SK-N-SH (cell line): ENCODE data around the gene CRYBG3. TPM values are rescaled to one million over a fixed set of nuclear protein-coding genes. Genes with fewer than 3 reads are reported as not detected.

Experiments
- CTCF ChIA-PET: fragments of 300-600, 350-600 bp; formaldehyde crosslinking; extraction: SDS; loops from one replicate; lab custom pipeline; 2021; lab: Yijun Ruan, JAX
- POLR2A ChIA-PET: fragments of 350-600 bp; sonication (Branson Sonifier 250); formaldehyde crosslinking; extraction: SDS; loops from one replicate; lab custom pipeline; 2020; ENCODE audit warnings: antibody characterized with exemption, inconsistent platforms; lab: Yijun Ruan, JAX
- DNase-seq: peaks from one replicate; pipeline ENCODE4 v3.0.0; 2012
- H2AFZ ChIP-seq: fragments of 200-600 bp; sonication (generic); 2 replicates; pipeline ENCODE4 v1.8.1; 2016; ENCODE audit warnings: antibody characterized with exemption, mild to moderate bottlenecking, low read depth
- H3F3A ChIP-seq: fragments of 200-600 bp; sonication (generic); replicated peaks from 2 replicates; pipeline ENCODE3; 2016; ENCODE audit warnings: antibody characterized with exemption, mild to moderate bottlenecking; ENCODE audit not compliant: insufficient read depth
- H3K27ac ChIP-seq, 2 experiments: fragments of 200-500 bp in 1 of 2; fragments of 200-600 bp in 1 of 2; sonication (Bioruptor generic) in 1 of 2; sonication (generic), shearing (Covaris generic) in 1 of 2; 2 replicates each; pipeline versions ENCODE4 v1.5.1 to v1.6.1; 2014 to 2016; ENCODE audit warnings: low read depth in 2 of 2, inconsistent platforms in 1 of 2, low read length in 1 of 2, mild to moderate bottlenecking in 1 of 2, mixed read lengths in 1 of 2
- H3K27me3 ChIP-seq: fragments of 200-600 bp; sonication (generic), shearing (Covaris generic); 2 replicates; pipeline ENCODE4 v1.6.1; 2016; ENCODE audit warnings: mixed run types; ENCODE audit not compliant: insufficient read depth
- H3K36me3 ChIP-seq, 2 experiments: fragments of 200-500 bp in 1 of 2; fragments of 200-600 bp in 1 of 2; sonication (Bioruptor generic) in 1 of 2; sonication (generic) in 1 of 2; replicated peaks in 1 of 2; 2 replicates each; pipeline versions ENCODE3 to v1.5.1; 2014 to 2016; ENCODE audit warnings: low read length in 1 of 2, mild to moderate bottlenecking in 1 of 2; ENCODE audit not compliant: insufficient read depth in 2 of 2, control insufficient read depth in 1 of 2
- H3K4me1 ChIP-seq, 2 experiments: fragments of 200-500 bp in 1 of 2; fragments of 200-600 bp in 1 of 2; sonication (Bioruptor generic) in 1 of 2; sonication (generic), shearing (Covaris generic) in 1 of 2; 2 replicates each; pipeline versions ENCODE4 v1.5.1 to v1.6.1; 2014 to 2016; ENCODE audit warnings: low read depth in 1 of 2, low read length in 1 of 2, mixed run types in 1 of 2; ENCODE audit not compliant: insufficient read depth in 2 of 2, control insufficient read depth in 1 of 2
- H3K4me2 ChIP-seq: fragments of 200-600 bp; sonication (generic), shearing (Covaris generic); 2 replicates; pipeline ENCODE4 v1.6.1; 2017; ENCODE audit warnings: mixed run types
- H3K4me3 ChIP-seq, 2 experiments: fragments of 200-500 bp in 1 of 2; fragments of 200-600 bp in 1 of 2; sonication (Bioruptor generic) in 1 of 2; sonication (generic), shearing (Covaris generic) in 1 of 2; 2 replicates each; pipeline versions ENCODE4 v1.5.1 to v1.8.1; 2014 to 2016; ENCODE audit warnings: low read depth in 2 of 2, inconsistent platforms in 1 of 2, low read length in 1 of 2, mild to moderate bottlenecking in 1 of 2, mixed read lengths in 1 of 2, moderate library complexity in 1 of 2
- H3K79me2 ChIP-seq: fragments of 200-600 bp; sonication (generic); 2 replicates; pipeline ENCODE4 v1.8.1; 2017; ENCODE audit warnings: mild to moderate bottlenecking; ENCODE audit not compliant: insufficient read depth
- H3K9ac ChIP-seq: fragments of 200-600 bp; sonication (generic); 2 replicates; pipeline ENCODE4 v1.6.1; 2017; ENCODE audit warnings: mixed run types
- H3K9me2 ChIP-seq: fragments of 200-600 bp; sonication (generic); 2 replicates; pipeline ENCODE4 v1.6.1; 2017; ENCODE audit warnings: mixed run types
- H3K9me3 ChIP-seq: fragments of 200-600 bp; sonication (generic); 2 replicates; pipeline ENCODE4 v1.6.1; 2017; ENCODE audit warnings: mixed run types, mild to moderate bottlenecking, moderate library complexity
- H4K20me1 ChIP-seq: fragments of 200-600 bp; sonication (generic); 2 replicates; pipeline ENCODE4 v1.6.1; 2017; ENCODE audit warnings: mild to moderate bottlenecking, mixed run types; ENCODE audit not compliant: insufficient read depth
- EZH2phosphoT487 ChIP-seq: fragments of 200-600 bp; sonication (generic); IDR thresholded peaks from 2 replicates; pipeline ENCODE4 v1.6.1; 2017; ENCODE audit warnings: low read depth, mixed run types, mild to moderate bottlenecking, antibody characterized with exemption, moderate library complexity, borderline replicate concordance
- FOSL2 ChIP-seq: IDR thresholded peaks from 2 replicates; pipeline ENCODE4 v1.4.0; 2012; ENCODE audit warnings: low read depth, mild to moderate bottlenecking, moderate library complexity, borderline replicate concordance
- FOXJ3 ChIP-seq: sonication (generic); formaldehyde crosslinking; IDR thresholded peaks from 2 replicates; pipeline ENCODE4 v1.5.1; 2020; ENCODE audit warnings: mild to moderate bottlenecking, missing genetic modification reagents
- MEF2A ChIP-seq: IDR thresholded peaks from 2 replicates; pipeline ENCODE4 v1.4.0; 2012; ENCODE audit warnings: low read depth, borderline replicate concordance
- MXI1 ChIP-seq: IDR thresholded peaks from 2 replicates; pipeline ENCODE4 v1.6.1; 2012; ENCODE audit warnings: mild to moderate bottlenecking, low read depth, low read length, improper control_type of control experiment
- NFIC ChIP-seq: IDR thresholded peaks from 2 replicates; pipeline ENCODE4 v1.4.0; 2012; ENCODE audit warnings: borderline replicate concordance
- RAD21 ChIP-seq: IDR thresholded peaks from 2 replicates; pipeline ENCODE4 v1.6.1; 2012; ENCODE audit warnings: mild to moderate bottlenecking, low read length
- REST ChIP-seq: IDR thresholded peaks from 2 replicates; pipeline ENCODE4 v1.6.1; 2012; ENCODE audit warnings: mild to moderate bottlenecking, low read depth, low read length, moderate library complexity
- RXRA ChIP-seq: IDR thresholded peaks from 2 replicates; pipeline ENCODE4 v1.4.0; 2012; ENCODE audit warnings: low read depth, mild to moderate bottlenecking, borderline replicate concordance
- SMC3 ChIP-seq: IDR thresholded peaks from 2 replicates; pipeline ENCODE4 v1.6.1; 2012; ENCODE audit warnings: low read depth, low read length, improper control_type of control experiment
- TCF12 ChIP-seq: IDR thresholded peaks from 2 replicates; pipeline ENCODE4 v1.4.0; 2012
- USF2 ChIP-seq: fragments of 150-350 bp; IDR thresholded peaks from 2 replicates; pipeline ENCODE4 v1.6.1; 2017; ENCODE audit warnings: antibody characterized with exemption, low read length, low read depth, borderline replicate concordance
- polyA plus RNA-seq, 3 experiments: library from polyadenylated mRNA; depleted of rRNA; stranded (reverse); fragments of >200 nt; gene quantifications; 2 replicates each; pipeline ENCODE4 v1.2.3, GENCODE V29; 2012

Gene CRYBG3
- polyA plus RNA-seq, 1 of the 3 experiments (the other 2 are of a cell fraction): 2.4 TPM

- TF ChIP-seq USF2 (no peak), FOXJ3 (CRISPR knock-in tag) (no peak)
- TF ChIP-seq, all 33 proteins: peak for 0
Observed at GRCh38 chr3:97914388-97914787, 92.6 kb downstream of the CRYBG3 start (continued).

- TF ChIP-seq REST: no peak
- no peak for TF ChIP-seq RAD21
- TF ChIP-seq SMC3: no peak
- TF ChIP-seq FOXJ3 (CRISPR knock-in tag): no peak
- TF ChIP-seq MXI1: no peak
- TF ChIP-seq MEF2A: no peak
- TF ChIP-seq EZH2phosphoT487: no peak
- no peak for TF ChIP-seq FOSL2
- TF ChIP-seq USF2: no peak
- no peak for TF ChIP-seq TCF12
- no peak for TF ChIP-seq RXRA
- TF ChIP-seq NFIC: no peak
- TF ChIP-seq, all 33 proteins: peak for 0
Observed at GRCh38 chr3:97916576-97916975, 94.8 kb downstream of the CRYBG3 start.

More at GRCh38 chr3:97916576-97916975, 94.8 kb downstream of the CRYBG3 start:
- Histone ChIP-seq H3K4me1 (peaks cover 0 to 6% of the 10 kb centered on the region in 2 experiments; a peak in 2 of 4 replicates), H3K27me3 (no peaks in the 10 kb centered on the region), H3K36me3 (peaks cover 12 to 46% of the 10 kb centered on the region in 2 experiments), H3F3A (no peaks in the 10 kb centered on the region), H3K4me2 (no peak overlapping the region), H2AFZ (no peak overlapping the region), H3K27ac (no peak overlapping the region), H3K9ac (no peak overlapping the region), H4K20me1 (no peaks in the 10 kb centered on the region), H3K9me3 (no peaks in the 10 kb centered on the region), H3K4me3 (no peak overlapping the region), H3K9me2 (no peaks in the 10 kb centered on the region), H3K79me2 (no peaks in the 10 kb centered on the region)
- no peak for DNase-seq
- ChIA-PET CTCF (no interaction called here), POLR2A (no interaction called here)
